Panc1 (cell line): ENCODE measurements around the gene CHI3L1. TPM values are rescaled to one million over a fixed set of nuclear protein-coding genes. Genes with fewer than 3 reads are reported as not detected.

Source experiments
- ATAC-seq: fragments of 200-7000 bp; cut with Tn5 transposase; 2 replicates; pipeline ENCODE4 v1.9.1; 2020; ENCODE audit warnings: mild to moderate bottlenecking, moderate library complexity
- BruUV-seq: library from RNA; stranded (reverse); fragments of 400-500 nt; replicated peaks from 2 replicates; lab custom pipeline; 2021; lab: Mats Ljungman, UMichigan
- CTCF ChIA-PET: fragments of 300-600 bp; sonication (Branson Sonifier 250); formaldehyde crosslinking; loops from one replicate; lab custom pipeline; 2022; ENCODE audit warnings: antibody characterized with exemption; lab: Charles Lee
- POLR2A ChIA-PET: fragments of 300-600 bp; sonication (Branson Sonifier 250); formaldehyde crosslinking; loops from one replicate; lab custom pipeline; 2022; ENCODE audit warnings: antibody characterized with exemption; lab: Charles Lee
- DNase-seq: peaks from one replicate; pipeline ENCODE4 v3.0.0-alpha.2; 2010; ENCODE audit warnings: low read depth, low spot score
- H3K27ac ChIP-seq: 2 replicates; pipeline ENCODE4 v1.5.1; 2011; ENCODE audit warnings: mild to moderate bottlenecking, low read length, inconsistent platforms
- H3K27me3 ChIP-seq: fragments of 200-500 bp; sonication (Bioruptor generic); 2 replicates; pipeline ENCODE4 v1.6.0; 2014; ENCODE audit warnings: low read length, inconsistent platforms; ENCODE audit not compliant: control insufficient read depth, insufficient read depth
- H3K36me3 ChIP-seq: fragments of 200-500 bp; sonication (Bioruptor generic); 2 replicates; pipeline ENCODE4 v1.5.1; 2014; ENCODE audit warnings: inconsistent platforms, mild to moderate bottlenecking, low read length, moderate library complexity; ENCODE audit not compliant: control insufficient read depth, insufficient read depth
- H3K4me1 ChIP-seq: 2 replicates; pipeline ENCODE4 v1.5.1; 2011; ENCODE audit warnings: inconsistent platforms, mild to moderate bottlenecking, low read length, moderate library complexity; ENCODE audit not compliant: control insufficient read depth, insufficient read depth
- H3K4me3 ChIP-seq, 2 experiments: 2 replicates each; pipeline ENCODE4 v1.5.1; 2011 to 2012; ENCODE audit warnings: low read depth in 2 of 2, low read length in 2 of 2, mild to moderate bottlenecking in 2 of 2, inconsistent platforms in 1 of 2, moderate library complexity in 1 of 2
- H3K9me3 ChIP-seq: fragments of 200-500 bp; sonication (Bioruptor generic); 2 replicates; pipeline ENCODE4 v1.5.1; 2014; ENCODE audit warnings: low read depth, mild to moderate bottlenecking, inconsistent platforms, low read length, moderate library complexity; ENCODE audit not compliant: control insufficient read depth, insufficient read depth
- CTCF ChIP-seq: fragments of 450-650 bp; IDR thresholded peaks from 2 replicates; pipeline ENCODE4 v1.5.1; 2017; ENCODE audit warnings: mild to moderate bottlenecking
- POLR2AphosphoS5 ChIP-seq: IDR thresholded peaks from 2 replicates; pipeline ENCODE4 v1.6.1; 2012; ENCODE audit warnings: mild to moderate bottlenecking, low read depth, low read length, moderate library complexity
- REST ChIP-seq, 2 experiments: IDR thresholded peaks; 2 replicates each; pipeline ENCODE4 v1.6.1; 2011 to 2012; ENCODE audit warnings: low read depth in 2 of 2, control low read depth in 1 of 2, low read length in 1 of 2, mild to moderate bottlenecking in 1 of 2, moderate library complexity in 1 of 2; ENCODE audit not compliant: insufficient read depth in 1 of 2
- SIN3A ChIP-seq: IDR thresholded peaks from 2 replicates; pipeline ENCODE4 v1.6.1; 2012; ENCODE audit warnings: low read depth, mild to moderate bottlenecking, low read length, moderate library complexity, borderline replicate concordance; ENCODE audit not compliant: insufficient read depth
- TCF7L2 ChIP-seq: IDR thresholded peaks from 2 replicates; pipeline ENCODE4 v1.6.1; 2011; ENCODE audit warnings: mild to moderate bottlenecking, low read depth, low read length, inconsistent platforms
- in situ Hi-C: cut with HindIII; loops from 2 replicates; pipeline ENCODE4 v1.10.0; 2016; ENCODE audit warnings: low sequenced_read_pairs, low pct_unique_long_range_greater_than_20kb
- intact Hi-C: fragments of 100-400 bp; cut with micrococcal nuclease; formaldehyde crosslinking; loops from one replicate; pipeline ENCODE4 v1.10.0; 2022; ENCODE audit not compliant: unreplicated experiment
- total RNA-seq: library from RNA; stranded (reverse); gene quantifications from one replicate; pipeline ENCODE4 v1.2.1, GENCODE V29; 2021; ENCODE audit not compliant: unreplicated experiment

CHI3L1 gene
- total RNA-seq, 1 experiment from 2014 or later, result 0.10 TPM

- Histone ChIP-seq H3K27ac (no peak overlapping the region), H3K9me3 (no peaks in the 10 kb centered on the region), H3K27me3 (no peaks in the 10 kb centered on the region), H3K36me3 (no peaks in the 10 kb centered on the region), H3K4me1 (no peaks in the 10 kb centered on the region; the same call in 1 of the 2 replicates), H3K4me3 (no peak overlapping the region)
- intact Hi-C loops, result no loop called here
- DNase-seq (no peak), ATAC-seq (no peak)
- CTCF ChIA-PET, result no interaction called here
- POLR2A ChIA-PET, result no interaction called here
- in situ Hi-C loops, result no loop called here
- no TSS peak for BruUV-seq
- no peak for TF ChIP-seq CTCF
- no peak for TF ChIP-seq POLR2AphosphoS5
- no peak for TF ChIP-seq TCF7L2
- TF ChIP-seq REST (IDR thresholded peaks at IDR 0.05; ENCODE audit: insufficient read depth in 1 of 2, low read depth in 2 of 2, low read length in 1 of 2), result no peak
- no peak for TF ChIP-seq SIN3A
Observed at GRCh38 chr1:203168991-203169390, 17.5 kb downstream of the CHI3L1 start.

- BruUV-seq, result no TSS peak
- H3K4me1 ChIP-seq, result no peaks in the 10 kb centered on the region; the same call in 1 of the 2 replicates
- H3K9me3 ChIP-seq, result no peaks in the 10 kb centered on the region
- DNase-seq (no peak), ATAC-seq (no peak)
- TF ChIP-seq POLR2AphosphoS5, result no peak
- no peak for TF ChIP-seq SIN3A
- TF ChIP-seq REST (IDR thresholded peaks at IDR 0.05; ENCODE audit: insufficient read depth in 1 of 2, low read depth in 2 of 2, low read length in 1 of 2), result no peak
- no peak for TF ChIP-seq TCF7L2
- no peaks in the 10 kb centered on the region for H3K36me3 ChIP-seq
- H3K27me3 ChIP-seq, result no peaks in the 10 kb centered on the region
- no peak overlapping the region for H3K4me3 ChIP-seq
- intact Hi-C loops (no loop called here), in situ Hi-C loops (no loop called here)
- CTCF ChIA-PET, result interaction anchor here (0.6 kb wide), 1 partner anchor 1566 kb away, joined by 4 read pairs; no protein-coding TSS in a partner anchor
- POLR2A ChIA-PET, result no interaction called here
- no peak overlapping the region for H3K27ac ChIP-seq
Observed at GRCh38 chr1:203168256-203168786, 18.2 kb downstream of the CHI3L1 start.
